Hematopoietic multipotent progenitor cell (in vitro differentiated cells): ENCODE measurements around the gene SCGB1C2. TPM values are rescaled to one million over a fixed set of nuclear protein-coding genes. Genes with fewer than 3 reads are reported as not detected.

ENCODE experiments used
- DNase-seq, 3 donors: peaks; one replicate each; pipeline ENCODE4 v3.0.0-alpha.2; 2011 to 2015; ENCODE audit warnings: low read depth in 2 of 3, low spot score in 2 of 3
- total RNA-seq: library from RNA; depleted of rRNA; stranded (reverse); fragments of >200 nt; gene quantifications from one replicate; pipeline ENCODE4 v1.2.3, GENCODE V29; 2012

The SCGB1C2 gene
- total RNA-seq, 1 donor = not detected

DNA sequence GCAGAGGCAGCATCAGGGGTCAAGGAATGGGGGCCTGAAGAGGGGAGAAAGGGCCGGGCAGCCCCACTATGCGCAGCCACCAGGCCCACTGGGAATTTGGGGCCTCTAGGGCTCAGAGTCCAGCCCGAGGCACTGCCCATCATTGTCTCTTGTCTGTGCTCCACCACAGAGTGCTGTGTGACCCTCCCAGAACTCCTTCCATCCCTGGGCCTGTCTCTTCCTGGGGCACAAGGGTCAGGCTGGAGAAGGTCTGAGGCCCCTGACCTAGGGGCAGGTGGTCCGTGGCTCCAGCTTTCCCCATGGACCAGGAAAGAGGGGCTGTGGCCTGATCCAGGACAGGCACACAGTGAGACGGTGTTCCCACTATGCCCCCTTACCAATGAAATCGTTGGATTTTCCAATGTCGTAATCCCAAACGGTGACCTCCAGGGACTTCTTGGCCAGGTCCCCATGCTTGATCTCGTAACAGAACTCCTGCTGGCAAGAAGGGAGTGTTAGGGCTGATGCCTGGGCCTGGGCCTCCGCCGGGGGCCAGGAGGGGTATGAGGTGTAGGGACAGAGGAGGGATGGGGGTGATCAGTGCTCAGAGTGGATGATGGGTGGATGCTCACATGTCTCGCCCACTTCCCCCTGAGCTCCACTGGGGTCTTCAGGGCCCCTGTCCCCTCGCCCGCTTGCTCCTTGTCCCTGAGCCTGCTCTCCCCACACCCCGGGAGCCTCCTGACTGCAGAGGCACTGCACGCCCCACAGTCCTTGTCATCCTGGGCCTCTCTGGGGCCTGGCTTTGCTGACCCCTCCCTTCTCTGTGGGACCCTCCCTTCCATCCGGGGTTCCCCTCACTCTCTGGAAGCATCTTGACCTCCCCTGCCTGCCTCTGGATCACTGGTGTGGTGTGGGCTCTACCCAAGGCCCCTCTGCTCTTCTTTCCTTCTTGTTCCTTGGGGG is 10.7 kb downstream of the SCGB1C2 start:
- no peak for DNase-seq

GRCh38 chr17:148757-149156 is 11.4 kb downstream of the SCGB1C2 start:
- no peak for DNase-seq

DNA sequence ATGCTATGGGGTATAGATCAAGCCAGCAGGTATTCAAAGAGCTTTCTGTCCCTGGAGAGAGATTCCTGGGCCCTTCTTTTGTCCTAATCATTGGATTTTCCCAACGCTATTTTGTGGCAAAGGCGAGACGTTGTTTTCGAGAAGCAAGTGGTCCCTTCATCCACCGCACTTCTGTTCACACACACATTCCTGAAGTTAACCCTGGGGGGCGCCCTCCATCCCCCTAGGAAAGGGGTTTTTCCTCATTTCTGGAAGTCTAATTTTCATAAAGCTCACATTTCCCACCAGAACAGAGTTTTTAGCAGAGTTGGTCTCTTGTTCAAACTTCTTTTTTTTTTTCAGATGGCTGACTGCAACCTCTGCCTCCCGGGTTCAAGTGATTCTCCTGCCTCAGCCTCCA is 11.9 kb downstream of the SCGB1C2 start:
- DNase-seq = no peak

- no peak for DNase-seq
Observed at GRCh38 chr17:149897-150584, 12.7 kb downstream of the SCGB1C2 start.

DNA sequence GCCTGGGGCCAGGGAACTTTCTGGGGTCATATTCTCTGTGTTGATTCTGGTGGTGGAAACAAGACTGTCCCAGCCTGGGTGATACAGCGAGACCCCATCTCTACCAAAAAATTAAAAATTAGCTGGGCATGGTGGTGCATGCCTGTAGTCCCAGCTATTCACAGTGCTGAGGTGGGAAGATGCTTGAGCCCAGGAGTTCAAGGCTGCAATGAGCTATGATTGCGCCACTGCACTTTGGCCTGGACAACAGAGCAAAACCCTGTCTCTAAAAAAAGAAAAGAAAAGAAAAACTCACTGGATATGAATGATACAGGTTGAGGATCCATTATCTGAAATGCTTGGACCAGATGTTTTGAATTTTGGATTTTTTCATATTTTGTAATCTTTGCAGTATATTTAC is 13.6 kb downstream of the SCGB1C2 start:
- no peak for DNase-seq

GRCh38 chr17:151886-152859 is 14.8 kb downstream of the SCGB1C2 start:
- DNase-seq = no peak

- DNase-seq = no peak
Observed at GRCh38 chr17:152860-153420, 15.6 kb downstream of the SCGB1C2 start.

- no peak for DNase-seq
Observed at GRCh38 chr17:153851-154250, 16.5 kb downstream of the SCGB1C2 start.

DNA sequence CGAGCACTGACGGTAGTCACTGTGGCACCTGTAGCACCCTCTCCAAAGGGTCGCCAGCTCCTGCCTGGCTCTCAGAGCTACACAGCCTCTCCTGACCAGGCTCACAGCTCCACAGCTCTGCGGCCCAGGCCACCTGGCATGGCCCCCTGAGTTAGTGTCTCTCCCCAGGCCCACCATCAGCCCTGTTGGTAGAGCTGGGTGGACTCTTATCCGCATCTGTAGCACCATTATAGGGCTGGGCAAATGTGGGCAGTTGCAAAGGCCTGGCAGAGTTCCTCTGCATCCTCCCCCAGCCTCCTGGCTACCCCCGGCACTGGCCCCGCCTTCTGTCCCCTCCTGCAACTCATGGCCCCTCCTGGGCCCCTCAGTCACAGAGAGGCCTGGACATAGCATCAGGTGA is 18.2 kb downstream of the SCGB1C2 start:
- DNase-seq = no peak

GRCh38 chr17:156094-156621 is 18.8 kb downstream of the SCGB1C2 start:
- no peak for DNase-seq

- DNase-seq = no peak
Observed at GRCh38 chr17:156946-157345, 19.6 kb downstream of the SCGB1C2 start.

- DNase-seq = no peak
Observed at GRCh38 chr17:157901-158300, 20.5 kb downstream of the SCGB1C2 start.

DNA sequence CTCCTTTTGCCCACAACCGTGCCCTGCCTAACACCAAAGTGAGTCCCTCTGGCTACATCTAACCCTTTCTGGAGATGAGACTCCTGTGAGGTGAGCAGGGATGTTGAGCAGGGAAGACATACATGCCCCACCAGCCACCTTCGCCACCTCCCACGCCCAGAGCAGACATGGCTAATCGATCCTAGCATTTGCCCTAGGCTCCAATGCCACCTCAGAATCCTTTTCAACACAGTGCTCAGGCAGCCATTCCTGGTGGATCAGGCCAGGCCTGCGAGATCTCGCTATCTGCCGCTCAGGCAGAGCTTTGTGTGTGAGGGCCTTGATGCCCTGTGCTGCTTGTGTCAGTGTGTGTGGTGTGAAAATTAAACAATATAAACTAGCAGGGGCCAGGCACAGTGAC is 21.0 kb downstream of the SCGB1C2 start:
- DNase-seq = no peak

- no peak for DNase-seq
Observed at GRCh38 chr17:159609-160008, 22.2 kb downstream of the SCGB1C2 start.

- DNase-seq = no peak
Observed at GRCh38 chr17:160336-160735, 23.0 kb downstream of the SCGB1C2 start.

GRCh38 chr17:161481-161880 is 24.1 kb downstream of the SCGB1C2 start:
- no peak for DNase-seq

DNA sequence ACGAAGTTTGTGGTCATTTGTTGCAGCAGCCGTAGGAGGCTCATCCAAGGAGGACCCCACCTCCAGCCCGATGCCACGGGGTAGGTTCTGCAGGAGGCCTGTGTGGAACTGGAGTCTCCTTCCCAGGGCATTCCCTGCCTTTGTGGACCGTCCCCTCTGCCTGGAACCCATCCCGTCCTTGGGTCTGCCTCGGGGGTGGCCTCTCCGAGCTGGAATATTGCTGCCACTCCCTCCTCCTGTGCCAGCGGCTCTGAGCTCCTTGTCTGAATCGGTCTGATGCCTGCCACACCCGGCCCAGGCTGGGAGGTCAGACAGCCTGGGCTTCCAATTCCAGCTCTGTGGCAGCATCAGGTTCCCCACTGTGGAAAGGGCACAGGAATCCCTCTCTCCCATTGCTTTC is 25.3 kb downstream of the SCGB1C2 start:
- no peak for DNase-seq

DNA sequence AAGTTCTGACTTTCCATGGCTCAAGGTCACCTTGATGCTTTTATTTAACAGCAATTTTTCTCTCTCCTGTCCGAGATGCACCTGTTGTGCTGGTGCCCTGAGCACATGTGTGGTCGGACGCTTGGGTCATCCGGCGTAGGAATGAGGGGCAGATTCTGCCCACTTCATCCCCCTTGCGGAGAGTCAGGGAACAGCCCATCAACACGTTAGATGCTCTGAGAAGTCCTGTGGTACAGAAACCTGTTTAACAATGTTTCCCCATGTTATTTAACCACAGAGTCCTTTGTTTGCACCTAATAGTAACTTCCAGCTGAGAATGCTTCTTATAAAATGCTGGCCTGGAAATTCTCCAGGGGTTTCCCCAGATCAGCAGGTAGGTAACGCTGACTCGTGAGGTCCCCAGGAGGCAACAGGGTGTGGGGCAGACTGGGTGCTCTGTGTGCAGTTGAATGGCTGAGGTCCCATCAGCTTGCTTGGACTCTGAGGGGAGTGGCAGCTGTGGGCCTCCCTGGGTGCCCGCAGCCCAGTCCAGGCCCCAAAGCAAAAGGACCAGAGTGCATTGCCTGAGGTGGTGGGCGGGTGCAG is 26.2 kb downstream of the SCGB1C2 start:
- DNase-seq = no peak

- DNase-seq = peak in 2 of 3 donors; percentile 56 to 81
Observed at GRCh38 chr17:164303-165235, 27.2 kb downstream of the SCGB1C2 start.
